GM18505 (cell line): ENCODE data around the gene FAM171A1.
"Not testable (repeated sequence)": the region's sequence is repeated elsewhere in the genome, so short reads cannot be mapped to it uniquely, and the experiment has no call there.

ENCODE experiments used
- ATAC-seq: cut with Tn5 transposase; IDR thresholded peaks from one replicate; pipeline ENCODE4 v1.9.1; 2021; ENCODE audit not compliant: unreplicated experiment
- POLR2A ChIP-seq: IDR thresholded peaks from 4 replicates; pipeline ENCODE4 v1.6.1; 2011; ENCODE audit warnings: borderline replicate concordance; ENCODE audit not compliant: insufficient read depth, insufficient read length; ENCODE audit errors: extremely low read depth

The FAM171A1 gene

DNA sequence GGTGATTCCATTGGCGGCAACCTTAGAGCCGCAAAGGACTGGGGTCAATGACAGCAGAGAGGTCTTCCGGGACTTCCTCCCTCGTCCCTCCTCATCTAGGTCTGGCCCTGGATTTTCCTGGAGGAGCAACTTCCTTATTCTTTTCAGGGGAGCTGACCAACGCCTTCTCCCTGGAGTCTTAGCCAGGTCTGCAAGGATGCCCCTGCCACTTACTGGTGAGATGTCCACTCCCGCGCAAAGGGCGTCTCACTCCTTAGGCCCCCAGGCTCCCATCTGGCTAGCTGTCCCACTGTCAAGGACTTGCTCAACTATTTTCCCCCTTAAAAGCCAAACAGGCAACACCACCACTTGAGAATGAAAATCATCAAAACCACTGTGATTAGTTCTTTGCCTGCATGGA lies 160.6 kb downstream of the FAM171A1 start:
- no peak for ATAC-seq
- TF ChIP-seq POLR2A, result no peak

GRCh38 chr10:15209827-15210509 lies 161.1 kb downstream of the FAM171A1 start:
- ATAC-seq, result no peak
- TF ChIP-seq POLR2A, result no peak

DNA sequence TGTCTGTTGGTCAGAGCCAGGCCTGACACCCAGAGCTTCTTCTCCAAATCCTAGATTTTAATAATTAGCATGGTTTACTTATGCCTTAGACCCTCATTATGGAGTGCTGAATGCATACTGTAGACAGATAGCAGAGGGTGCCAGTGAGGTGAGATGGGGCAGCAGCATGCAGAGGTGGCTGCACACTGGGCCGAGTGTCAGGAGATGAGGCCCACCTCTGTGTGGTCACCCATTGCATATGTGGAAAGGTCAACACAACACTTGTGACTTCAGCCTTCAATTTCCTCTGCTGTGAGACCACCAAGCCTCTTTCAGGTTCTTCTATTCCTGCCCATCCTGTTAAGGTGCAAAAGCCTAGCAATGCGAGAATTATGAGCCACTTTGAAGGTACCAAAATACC lies 162.9 kb downstream of the FAM171A1 start:
- ATAC-seq, result no peak
- no peak for TF ChIP-seq POLR2A

- ATAC-seq, result not testable (repeated sequence)
Observed at GRCh38 chr10:15207410-15207809, 163.7 kb downstream of the FAM171A1 start.

- no peak for TF ChIP-seq POLR2A
- no peak for ATAC-seq
Observed at GRCh38 chr10:15202639-15203038, 168.4 kb downstream of the FAM171A1 start.

GRCh38 chr10:15202301-15202621 lies 168.8 kb downstream of the FAM171A1 start:
- ATAC-seq, result not testable (repeated sequence)

DNA sequence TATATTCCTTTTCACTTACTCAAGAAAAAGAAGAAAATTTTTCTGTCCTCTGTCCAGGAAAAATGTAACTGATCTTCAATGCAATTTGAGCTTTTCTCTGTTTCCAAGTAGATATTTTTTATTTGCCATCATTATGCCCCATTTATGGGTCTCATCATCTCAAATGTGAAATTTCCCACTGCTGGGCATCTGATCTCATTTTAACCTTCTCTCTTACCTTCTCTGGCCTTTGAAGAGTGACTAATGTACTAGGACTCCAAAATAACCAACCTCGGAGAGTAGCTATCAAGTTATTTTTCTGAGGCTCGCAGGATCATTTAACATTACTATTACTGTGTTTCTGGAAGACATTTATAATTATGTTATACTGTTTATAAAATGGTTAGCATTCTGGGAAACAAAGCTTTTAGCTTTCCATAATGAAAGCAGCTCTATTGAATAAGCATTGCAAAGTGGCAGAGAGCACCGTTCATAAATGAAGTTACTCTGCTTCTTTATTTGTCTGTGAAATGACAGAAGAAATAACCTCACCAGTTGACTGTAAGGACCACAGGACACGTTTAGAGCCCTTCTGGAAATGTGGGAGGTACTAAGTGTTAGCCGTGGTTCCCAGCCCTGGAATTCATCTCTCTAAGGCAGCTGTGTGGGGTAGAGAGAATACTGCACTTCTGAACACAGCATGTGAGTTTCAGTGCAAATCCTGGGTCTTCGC lies 169.3 kb downstream of the FAM171A1 start:
- no peak for ATAC-seq
- TF ChIP-seq POLR2A, result no peak

- ATAC-seq, result no peak
- TF ChIP-seq POLR2A, result no peak
Observed at GRCh38 chr10:15200626-15201025, 170.5 kb downstream of the FAM171A1 start.

- TF ChIP-seq POLR2A, result no peak
- ATAC-seq, result no peak
Observed at GRCh38 chr10:15197911-15198310, 173.2 kb downstream of the FAM171A1 start.

GRCh38 chr10:15197276-15197675 lies 173.8 kb downstream of the FAM171A1 start:
- no peak for TF ChIP-seq POLR2A
- ATAC-seq, result no peak

DNA sequence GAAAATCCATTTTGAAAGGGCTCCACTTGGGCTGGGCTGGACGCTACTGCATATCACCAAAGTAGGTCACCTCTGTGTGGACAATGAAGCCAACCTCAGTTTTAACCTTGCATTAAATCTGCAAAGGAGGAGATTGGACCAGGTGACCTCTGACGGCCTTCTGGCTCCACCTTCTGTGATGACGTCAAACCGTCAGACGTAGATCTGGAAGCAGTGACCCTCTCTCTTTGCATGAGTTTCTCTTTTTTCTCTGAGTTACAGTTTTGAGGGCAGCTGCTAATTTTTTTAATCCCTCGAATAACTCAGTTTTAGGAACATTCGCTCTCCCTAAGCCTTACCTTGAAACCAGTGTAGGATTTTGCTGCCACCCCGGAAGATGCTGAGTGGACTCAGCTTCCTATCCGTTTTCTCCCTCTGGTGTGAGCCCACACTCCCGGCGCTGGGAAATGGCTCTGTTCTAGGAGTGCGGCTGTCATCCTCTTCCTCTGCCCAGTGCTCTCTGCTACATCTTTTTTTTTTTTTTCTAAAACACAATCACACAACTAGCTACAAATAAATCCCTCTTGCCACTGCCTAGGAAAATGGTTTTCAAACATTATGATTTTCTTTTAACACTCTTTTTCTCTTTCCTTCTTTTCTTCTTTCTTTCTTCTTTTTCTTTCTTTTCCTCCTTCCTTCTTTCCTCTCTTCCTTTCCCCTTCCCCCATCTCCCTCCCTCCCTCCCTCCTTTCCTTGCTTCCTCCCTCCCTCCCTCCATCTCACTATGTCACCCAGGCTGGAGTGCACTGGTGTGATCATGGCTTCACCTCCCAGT lies 174.9 kb downstream of the FAM171A1 start:
- TF ChIP-seq POLR2A, result no peak
- ATAC-seq, result no peak

GRCh38 chr10:15189133-15189885 lies 181.8 kb downstream of the FAM171A1 start:
- no peak for TF ChIP-seq POLR2A
- ATAC-seq, result no peak

GRCh38 chr10:15188603-15189002 lies 182.5 kb downstream of the FAM171A1 start:
- ATAC-seq, result no peak
- no peak for TF ChIP-seq POLR2A
